Measurements from ENCODE around the gene OR2B3. TPM values are rescaled to one million over a fixed set of nuclear protein-coding genes. Genes with fewer than 3 reads are reported as not detected.

Gene OR2B3
- total RNA-seq, 1 experiment from 2014 or later: not detected

- Histone ChIP-seq H4K20me1 (ENCODE audit: insufficient read depth) (no peaks in the 10 kb centered on the region), H3K36me3 (ENCODE audit: control insufficient read depth in 1 of 2, insufficient read depth in 2 of 2, low read length in 2 of 2) (no peaks in the 10 kb centered on the region), H3K27me3 (ENCODE audit: insufficient read depth, low read length) (no peaks in the 10 kb centered on the region), H3K9ac (ENCODE audit: low read length) (no peak overlapping the region), H3K4me2 (ENCODE audit: low read length) (no peak overlapping the region), H3K79me2 (ENCODE audit: insufficient read depth, low read length) (no peaks in the 10 kb centered on the region), H3K4me3 (replicated peaks in 1 of 2; ENCODE audit: low read depth in 1 of 2, low read length in 2 of 2) (no peak overlapping the region), H3K27ac (ENCODE audit: low read depth, low read length) (no peak overlapping the region), H3K4me1 (ENCODE audit: control insufficient read depth in 1 of 2, insufficient read depth in 2 of 2, low read length in 2 of 2) (no peaks in the 10 kb centered on the region), H3K9me2 (ENCODE audit: insufficient read depth) (no peaks in the 10 kb centered on the region), H2AFZ (ENCODE audit: low read depth, low read length, poor library complexity, severe bottlenecking) (no peak overlapping the region), H3K9me3 (ENCODE audit: control insufficient read depth in 1 of 2, insufficient read depth in 1 of 2, low read depth in 1 of 2, low read length in 2 of 2) (no peaks in the 10 kb centered on the region)
- no peak for ATAC-seq
- TF ChIP-seq TCF7L2 (IDR thresholded peaks at IDR 0.05; ENCODE audit: borderline replicate concordance, extremely low read depth, insufficient read depth, insufficient read length) (no peak), POLR2A (IDR thresholded peaks at IDR 0.05; ENCODE audit: borderline replicate concordance, extremely low read depth, insufficient read depth, insufficient read length) (no peak), ELF1 (IDR thresholded peaks at IDR 0.05; ENCODE audit: borderline replicate concordance, low read depth) (no peak), CEBPB (IDR thresholded peaks at IDR 0.05; ENCODE audit: low read depth) (no peak), ZFX (IDR thresholded peaks at IDR 0.05) (no peak), ATF3 (IDR thresholded peaks at IDR 0.05) (no peak), JUND (IDR thresholded peaks at IDR 0.05) (no peak), RAD21 (IDR thresholded peaks at IDR 0.05; ENCODE audit: low read depth) (no peak), EGR1 (IDR thresholded peaks at IDR 0.05; ENCODE audit: low read depth) (no peak), FOSL1 (IDR thresholded peaks at IDR 0.05; ENCODE audit: low read depth) (no peak), ZNF274 (IDR thresholded peaks at IDR 0.05; ENCODE audit: low read depth, low read length) (no peak), SRF (IDR thresholded peaks at IDR 0.05; ENCODE audit: low read depth) (no peak), REST (IDR thresholded peaks at IDR 0.05; ENCODE audit: low read depth) (no peak), EZH2phosphoT487 (IDR thresholded peaks at IDR 0.05; ENCODE audit: borderline replicate concordance) (no peak), POLR2AphosphoS5 (IDR thresholded peaks at IDR 0.05; ENCODE audit: low read depth, low read length) (no peak), SP1 (IDR thresholded peaks at IDR 0.05; ENCODE audit: low read depth) (no peak)
- ChIA-PET RAD21 (ENCODE audit: low non-redundant PET in 1 of 2, low total read pairs in 2 of 2, uncharacterized antibody in 2 of 2, unreplicated experiment in 2 of 2) (no interaction called here), POLR2A (no interaction called here), CTCF (interaction anchor here (3.2 kb wide), 1 partner anchor 10 kb away, joined by 10 read pairs; no protein-coding TSS in a partner anchor)
- no TSS peak for BruUV-seq (replicated peaks)
- intact Hi-C loops (cut with micrococcal nuclease): no loop called here
- no peak for DNase-seq (ENCODE audit: low read depth, low spot score)
Measured at GRCh38 chr6:29082457-29082856, 4.7 kb downstream of the OR2B3 start.

Measured in HCT116 (cell line).